ENCODE data around the gene SPARCL1.
A peak's percentile ranks its signal among the peaks of the same experiment; 100 is the strongest.

DNA sequence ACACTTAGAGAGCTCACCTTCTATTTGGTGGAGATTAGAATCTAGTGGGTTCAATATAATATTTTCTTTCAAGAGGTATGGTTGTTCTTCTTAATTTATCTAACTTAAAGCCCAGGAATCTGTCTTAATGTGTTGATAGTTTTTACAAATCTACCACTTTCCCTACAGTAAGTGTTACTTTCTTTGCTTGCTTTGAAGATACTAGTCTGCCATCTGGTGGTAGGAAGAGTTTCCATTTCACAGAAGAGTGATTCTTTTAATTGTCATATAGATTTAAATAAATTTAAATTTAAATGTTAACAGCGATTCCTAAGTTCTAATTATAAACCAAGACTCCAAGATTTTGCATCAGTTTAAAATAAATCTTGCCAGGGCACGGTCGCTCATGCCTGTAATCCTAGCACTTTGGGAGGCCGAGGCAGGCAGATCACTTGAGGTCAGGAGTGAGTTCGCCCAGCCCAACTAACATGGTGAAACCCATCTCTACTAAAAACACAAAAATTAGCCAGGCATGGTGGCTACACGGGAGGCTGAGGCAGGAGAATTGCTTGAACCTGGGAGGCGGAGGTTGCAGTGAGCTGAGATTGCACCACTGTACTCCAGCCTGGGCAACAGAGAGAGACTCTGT is 63.3 kb downstream of the SPARCL1 start:
- TF ChIP-seq POLR2A (IDR thresholded peaks at IDR 0.05), result no peak
- peak; percentile 43 to 81 (median 69) for TF ChIP-seq CTCF (IDR thresholded peaks at IDR 0.05)
